GM18526 (cell line): ENCODE data around the gene RRBP1.

ENCODE experiments used
- POLR2A ChIP-seq: IDR thresholded peaks from 3 replicates; pipeline ENCODE4 v1.6.1; 2011; ENCODE audit not compliant: insufficient read length; ENCODE audit errors: extremely low read depth

RRBP1 gene

DNA sequence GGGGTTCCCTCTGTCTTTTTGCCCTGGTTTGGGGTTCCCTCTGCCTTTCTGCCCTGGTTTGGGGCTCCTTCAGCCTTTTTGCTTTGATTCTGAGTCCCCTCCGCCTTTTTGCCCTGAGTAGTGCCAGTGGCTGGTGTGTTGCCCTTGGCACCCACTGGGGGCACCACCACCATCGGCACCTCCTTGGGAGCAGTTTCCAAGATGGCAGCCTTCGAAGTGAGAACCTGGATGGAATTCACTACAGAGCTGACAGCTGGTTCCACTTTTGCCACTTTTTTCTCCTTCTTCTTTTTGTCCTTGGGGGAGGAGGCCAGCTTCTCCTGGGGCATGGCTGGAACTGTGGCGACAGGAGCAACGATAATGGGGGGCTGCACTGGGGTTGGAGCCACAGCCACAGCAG is 22.2 kb downstream of the RRBP1 start:
- TF ChIP-seq POLR2A, result no peak

DNA sequence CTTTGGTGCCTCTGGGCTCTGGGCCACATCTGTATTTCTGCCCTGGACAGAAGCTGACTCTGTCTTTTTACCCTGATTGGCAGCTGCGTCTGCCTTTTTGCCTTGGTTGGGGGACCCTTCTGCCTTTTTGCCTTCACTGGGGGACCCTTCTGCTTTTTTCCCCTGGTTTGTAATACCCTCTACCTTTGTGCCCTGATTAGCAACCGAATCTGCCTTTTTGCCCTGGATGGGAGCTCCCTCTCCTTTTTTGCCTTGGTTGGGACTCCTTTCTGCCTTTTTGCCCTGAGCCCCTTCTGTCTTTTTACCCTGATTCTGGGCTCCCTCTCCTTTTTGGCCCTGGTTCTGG is 23.4 kb downstream of the RRBP1 start:
- no peak for TF ChIP-seq POLR2A

DNA sequence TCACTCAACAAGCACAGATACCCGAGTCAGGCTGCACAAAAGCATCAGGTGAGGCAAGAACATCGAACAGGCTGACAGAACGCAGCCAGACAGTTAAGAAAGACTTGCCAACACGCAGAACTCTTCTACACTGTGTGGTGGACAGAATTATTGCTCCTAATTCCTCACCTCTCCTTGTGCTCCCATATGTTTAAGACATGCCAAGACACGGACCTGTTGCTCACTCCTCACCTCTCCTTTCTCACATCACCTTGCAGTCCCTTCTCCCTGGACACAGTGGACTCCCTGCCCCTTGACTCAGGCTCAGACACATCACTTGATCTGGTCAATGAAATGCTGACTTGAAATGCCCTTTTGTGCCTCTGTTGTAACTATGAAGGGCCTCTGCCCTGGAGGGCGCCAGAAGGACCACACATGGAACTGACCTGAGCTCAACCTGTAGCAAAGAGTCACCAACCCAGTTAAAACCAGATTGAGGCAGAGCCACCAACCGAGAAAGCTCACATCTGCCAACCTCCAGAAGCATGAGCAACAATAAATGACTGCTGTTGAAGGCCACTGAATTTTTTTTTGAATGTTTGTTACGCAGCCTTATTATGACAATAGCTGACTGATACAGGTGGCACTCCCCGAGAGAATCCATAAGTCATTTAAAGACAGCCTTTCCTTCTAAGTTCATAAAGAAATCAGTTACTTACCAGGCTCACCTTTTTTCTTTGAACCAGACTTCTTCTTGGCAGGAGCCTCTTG is 24.0 kb downstream of the RRBP1 start:
- no peak for TF ChIP-seq POLR2A

DNA sequence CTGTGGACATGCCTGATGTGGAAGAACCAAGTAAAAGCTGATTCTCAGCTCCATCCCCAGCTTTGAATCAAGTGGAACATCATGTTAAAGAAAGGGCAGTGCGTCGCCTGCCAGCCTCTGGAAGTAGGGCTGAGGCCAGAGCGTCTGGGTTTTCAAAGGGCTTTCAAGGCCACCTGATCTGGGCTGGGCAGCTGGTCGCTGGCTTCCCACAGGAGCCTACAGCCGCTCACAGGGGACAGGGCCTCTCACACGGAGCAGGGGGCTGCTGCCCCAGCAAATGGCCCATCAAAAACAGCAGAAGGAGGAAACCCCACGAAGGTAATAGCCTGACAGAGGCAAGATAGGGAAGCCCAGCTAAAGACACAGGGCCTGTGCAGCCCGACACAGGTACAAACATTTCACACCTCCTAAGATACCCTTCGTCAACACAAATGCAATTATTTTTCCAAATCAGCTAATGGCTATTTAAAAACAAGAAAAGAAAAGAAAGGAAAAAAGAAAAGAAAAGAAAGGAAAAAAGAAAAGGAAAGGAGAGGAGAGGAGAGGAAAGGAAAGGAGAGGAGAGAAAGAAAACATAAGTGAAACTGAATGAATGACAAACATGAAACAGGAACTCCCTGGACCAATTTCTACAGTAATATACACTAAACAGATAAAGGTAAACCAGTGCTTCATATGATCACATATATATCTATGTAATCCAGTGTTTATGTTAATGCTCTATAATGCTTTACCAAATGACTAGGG is 24.8 kb downstream of the RRBP1 start:
- TF ChIP-seq POLR2A, result no peak

DNA sequence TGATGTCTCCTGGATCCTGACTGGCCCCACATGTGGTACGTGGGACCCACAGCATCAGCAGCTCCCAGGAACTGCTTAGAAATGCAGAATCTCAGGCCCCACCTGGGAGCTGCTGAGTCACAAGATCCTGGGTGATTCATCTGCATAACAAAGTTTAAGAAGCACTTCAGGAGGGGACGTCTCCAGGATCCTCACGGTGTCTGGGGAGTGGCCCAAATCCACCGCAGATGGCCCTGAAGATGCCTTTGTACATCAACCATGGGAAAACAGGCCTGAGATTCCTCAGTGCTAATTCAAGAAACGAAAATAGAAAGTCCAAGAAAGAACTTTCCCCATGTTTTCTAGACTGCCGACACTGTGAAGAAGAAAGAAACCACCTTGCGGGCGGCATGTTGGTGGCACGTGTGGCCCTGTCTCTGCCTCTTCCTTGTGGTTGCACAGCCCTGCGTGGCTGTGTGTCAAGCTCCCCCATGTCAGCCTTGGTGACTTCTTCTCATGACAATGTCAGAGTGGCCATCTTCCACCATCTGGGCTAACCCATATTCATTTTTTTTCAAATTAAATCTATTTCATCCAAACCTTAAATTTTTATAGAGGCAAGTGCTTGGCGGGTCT is 26.1 kb downstream of the RRBP1 start:
- TF ChIP-seq POLR2A, result no peak

DNA sequence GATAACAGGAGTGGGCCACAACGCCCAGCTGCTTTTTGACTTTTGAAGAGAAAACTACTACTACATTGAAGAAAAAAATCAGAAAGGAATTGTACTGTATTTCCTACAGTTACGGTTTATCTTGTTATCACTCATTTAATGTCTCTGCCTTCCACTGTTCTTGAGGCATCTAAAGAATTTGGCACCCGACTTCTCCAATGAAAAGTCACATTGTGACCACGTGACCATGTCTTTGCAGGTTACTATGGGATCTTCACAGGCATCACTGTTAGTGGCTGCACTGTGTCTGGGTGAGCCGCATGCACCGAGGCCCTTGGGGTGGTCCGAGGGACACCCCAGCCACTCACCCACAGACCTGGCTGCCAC is 26.8 kb downstream of the RRBP1 start:
- no peak for TF ChIP-seq POLR2A

DNA sequence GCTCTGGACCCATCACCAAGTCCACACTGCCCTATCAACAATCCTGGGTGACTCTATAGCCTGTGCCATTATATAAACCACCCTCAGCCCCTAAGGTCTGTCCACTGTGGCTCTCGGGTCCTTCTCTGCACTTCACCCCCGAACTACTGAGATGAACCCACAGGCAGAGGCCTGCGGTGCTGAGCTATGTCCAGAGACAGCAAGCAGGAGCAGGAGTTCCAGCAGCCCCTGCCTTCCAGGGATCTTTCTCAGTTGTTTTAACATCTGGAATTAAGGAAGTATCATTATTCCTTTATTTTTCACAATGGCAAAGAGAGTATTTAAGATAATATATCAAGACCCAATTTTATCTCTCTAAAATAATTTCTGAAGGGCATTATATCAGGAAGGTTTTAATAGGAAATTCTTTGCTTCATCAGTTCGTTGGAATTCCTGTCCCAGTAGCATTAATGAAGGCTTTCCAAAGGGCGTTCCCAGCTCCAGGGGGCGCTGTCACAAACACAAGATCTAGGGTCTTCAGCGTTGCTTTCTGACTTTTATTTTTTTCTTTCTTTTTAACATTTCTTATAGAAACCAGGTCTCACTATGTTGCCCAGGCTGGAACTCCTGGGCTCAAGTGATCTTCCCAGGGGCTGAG is 27.3 kb downstream of the RRBP1 start:
- no peak for TF ChIP-seq POLR2A

DNA sequence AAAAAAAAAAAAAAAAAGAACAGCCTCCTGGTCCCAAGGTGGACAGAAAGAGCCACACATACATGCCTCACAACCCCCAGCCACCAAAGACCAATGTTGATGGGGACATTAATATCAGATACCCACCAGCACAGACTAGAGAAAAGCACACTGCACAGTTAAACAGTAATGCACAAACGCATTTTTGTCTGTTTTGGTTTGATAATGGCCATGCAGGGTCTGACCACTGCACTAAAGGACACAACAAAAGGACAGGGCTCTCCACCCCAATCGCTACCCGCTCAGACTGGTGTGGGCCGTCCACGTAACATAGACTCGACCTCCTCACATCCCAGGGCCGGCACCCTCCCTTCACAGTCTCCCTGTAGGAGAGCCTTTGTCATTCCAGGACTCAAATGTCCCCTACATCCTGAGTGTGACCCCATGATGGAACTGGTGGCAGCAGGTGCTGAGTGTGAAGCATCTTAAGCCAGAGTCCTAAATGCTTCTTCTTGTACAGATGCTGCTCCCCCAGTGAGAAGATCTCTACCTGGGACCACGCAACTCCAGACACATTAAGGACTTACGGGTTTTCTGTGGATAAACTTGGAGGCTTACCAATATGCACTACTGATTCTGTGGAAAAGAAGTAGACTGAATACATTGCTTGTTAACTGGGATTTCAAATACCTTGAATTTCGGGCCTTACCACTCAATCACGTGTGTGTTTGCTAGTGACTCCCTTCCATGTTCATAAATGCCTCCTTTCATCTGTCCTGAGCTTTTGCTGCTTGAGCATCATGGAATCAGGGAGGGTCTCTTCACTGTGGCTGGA is 28.0 kb downstream of the RRBP1 start:
- TF ChIP-seq POLR2A, result no peak

DNA sequence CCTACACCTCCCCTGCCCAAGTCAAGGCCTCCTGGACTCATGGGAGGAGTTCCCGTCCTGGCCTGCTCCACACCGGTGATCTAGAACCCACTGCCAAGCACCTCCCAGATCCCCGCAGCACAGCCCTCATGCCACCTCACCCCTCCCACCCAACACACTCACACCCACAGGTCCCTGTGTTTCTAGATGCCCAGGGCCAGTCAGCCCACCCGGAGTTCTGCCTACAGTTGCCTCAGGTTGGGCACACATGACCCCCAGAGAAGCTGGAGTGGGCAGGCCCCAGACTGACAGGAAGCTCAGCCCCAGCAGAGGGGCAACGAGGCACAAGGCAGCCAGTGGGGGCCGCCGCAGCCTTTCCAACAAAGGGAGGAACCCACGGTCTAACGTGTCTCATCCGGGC is 29.6 kb downstream of the RRBP1 start:
- no peak for TF ChIP-seq POLR2A

DNA sequence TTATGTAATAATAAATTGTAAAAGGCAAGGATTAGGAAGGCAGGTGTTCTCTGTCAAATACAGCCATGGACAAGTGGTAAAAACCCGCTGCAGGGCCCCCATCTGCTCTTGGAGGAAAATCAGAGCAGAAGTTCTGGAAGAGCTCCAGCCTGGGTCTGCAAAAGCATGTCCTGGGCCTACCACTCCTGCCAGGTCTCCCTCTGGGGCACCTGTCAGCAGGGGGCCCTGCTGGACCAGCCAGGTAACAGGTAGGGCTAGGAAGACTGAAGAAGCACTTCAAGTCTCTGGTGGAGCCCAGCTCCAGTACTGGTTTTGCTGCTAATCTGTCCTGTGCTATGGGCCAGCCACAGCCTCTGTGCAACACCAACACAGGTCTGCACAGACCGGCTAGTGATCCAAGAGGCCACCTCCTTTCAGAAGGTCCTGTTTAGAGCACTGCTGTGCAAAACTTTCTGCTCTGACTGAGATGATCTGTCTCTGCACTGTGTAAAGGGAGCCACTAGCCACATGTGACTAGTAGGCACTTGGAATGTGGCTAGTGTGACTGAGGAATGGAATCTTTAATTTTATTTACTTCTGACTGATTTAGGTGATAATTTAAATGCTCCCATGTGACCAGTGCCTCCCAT is 30.2 kb downstream of the RRBP1 start:
- no peak for TF ChIP-seq POLR2A

DNA sequence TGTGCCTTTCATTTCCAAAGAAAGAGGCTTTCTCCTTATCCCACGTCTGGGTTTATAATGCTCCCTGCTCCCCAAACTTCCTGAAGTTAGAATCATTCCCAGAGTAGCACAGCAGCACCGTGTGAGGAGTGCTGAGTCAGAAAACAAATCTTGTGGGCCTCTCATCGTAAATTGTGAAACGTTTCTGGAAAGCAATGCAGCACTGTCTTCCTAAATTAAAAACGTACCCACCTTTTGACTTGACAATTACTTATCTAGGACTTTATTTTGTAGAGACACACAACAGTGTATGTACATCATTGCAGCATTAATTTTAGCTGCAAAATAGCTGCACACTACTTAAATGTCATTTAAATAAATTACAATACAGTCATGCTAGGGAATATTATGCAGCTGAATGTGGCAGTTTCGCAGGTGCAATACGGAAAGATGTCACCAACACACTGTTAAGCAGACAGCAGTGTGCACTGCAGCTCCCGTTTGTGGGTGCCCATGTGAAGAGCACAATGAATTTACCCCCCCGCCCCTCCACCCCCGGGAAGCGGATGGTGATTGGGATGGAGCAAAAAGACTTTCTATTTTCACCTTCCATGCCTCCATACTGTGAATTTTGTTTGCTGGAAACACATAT is 30.8 kb downstream of the RRBP1 start:
- TF ChIP-seq POLR2A, result no peak

DNA sequence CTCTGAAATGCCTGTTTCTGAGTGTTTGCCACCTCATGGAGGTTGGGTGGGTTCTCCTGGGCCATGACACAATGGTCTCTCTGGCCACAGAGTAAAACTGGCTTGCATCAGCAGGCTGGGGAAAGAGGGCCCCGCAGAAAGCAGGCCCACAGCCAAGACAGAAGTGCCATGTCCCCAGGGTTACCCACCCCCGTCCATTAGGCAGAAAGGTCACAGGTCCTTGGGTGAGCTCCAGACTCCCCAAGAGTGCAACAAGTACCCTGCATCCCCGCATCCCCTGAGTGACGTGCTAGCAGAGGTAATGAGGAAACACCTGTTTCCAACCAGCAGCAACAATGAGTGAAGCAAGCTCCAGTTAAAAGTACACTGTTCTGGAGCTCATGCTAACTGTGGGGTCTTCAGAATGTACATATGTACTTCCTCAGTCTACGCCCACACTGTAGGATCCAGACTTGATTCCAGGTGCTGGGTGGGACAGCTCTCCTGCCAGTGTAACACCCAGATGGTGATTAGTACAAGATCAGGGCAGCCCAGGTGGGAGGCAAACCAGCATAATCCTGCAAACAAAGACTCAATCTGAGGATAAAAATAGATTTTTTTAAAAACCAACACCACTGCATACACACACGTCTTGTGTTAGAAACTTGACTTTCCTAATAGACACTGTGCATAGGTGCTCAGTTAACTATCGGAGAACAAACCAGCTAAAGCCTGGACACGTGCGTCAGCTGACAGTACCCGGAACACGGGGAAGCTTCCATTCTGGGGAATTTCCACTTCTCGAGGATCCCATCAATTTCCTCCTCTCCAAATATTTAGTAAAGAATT is 31.5 kb downstream of the RRBP1 start:
- TF ChIP-seq POLR2A, result no peak
